DOHH2 (cell line): ENCODE results near the gene LIN28A.

Experiments
- H3F3A ChIP-seq: fragments of 200-600 bp; sonication (generic), shearing (Covaris generic); 2 replicates; pipeline ENCODE4 v1.6.0; 2016; ENCODE audit warnings: antibody characterized with exemption, mild to moderate bottlenecking; ENCODE audit not compliant: control insufficient read depth, insufficient read depth
- H3K27ac ChIP-seq: fragments of 200-600 bp; sonication (generic); 2 replicates; pipeline ENCODE4 v1.5.1; 2014; ENCODE audit warnings: low read depth, mild to moderate bottlenecking, low read length, moderate library complexity
- H3K27me3 ChIP-seq: fragments of 200-600 bp; sonication (generic); 2 replicates; pipeline ENCODE4 v1.6.1; 2014; ENCODE audit warnings: mild to moderate bottlenecking, low read length, mixed read lengths; ENCODE audit not compliant: control insufficient read depth
- H3K36me3 ChIP-seq: fragments of 200-600 bp; sonication (generic); 2 replicates; pipeline ENCODE4 v1.6.1; 2014; ENCODE audit warnings: mild to moderate bottlenecking, low read length, moderate library complexity, mixed read lengths; ENCODE audit not compliant: control insufficient read depth
- H3K4me1 ChIP-seq: fragments of 200-600 bp; sonication (generic); 2 replicates; pipeline ENCODE4 v1.6.1; 2014; ENCODE audit warnings: mild to moderate bottlenecking, low read length, mixed read lengths; ENCODE audit not compliant: control insufficient read depth
- H3K4me2 ChIP-seq: fragments of 200-600 bp; sonication (generic); 2 replicates; pipeline ENCODE4 v1.6.0; 2014; ENCODE audit warnings: mild to moderate bottlenecking, low read length, moderate library complexity
- H3K4me3 ChIP-seq: fragments of 200-600 bp; sonication (generic); 2 replicates; pipeline ENCODE4 v1.5.1; 2014; ENCODE audit warnings: mild to moderate bottlenecking, low read length, mixed read lengths
- H3K79me2 ChIP-seq: fragments of 200-600 bp; sonication (generic); 2 replicates; pipeline ENCODE4 v1.6.1; 2014; ENCODE audit warnings: mild to moderate bottlenecking, low read length, mixed read lengths; ENCODE audit not compliant: control insufficient read depth
- H3K9me2 ChIP-seq: fragments of 200-600 bp; sonication (generic); replicated peaks from 2 replicates; pipeline ENCODE4 v1.6.1; 2014; ENCODE audit warnings: mild to moderate bottlenecking, low read length, mixed read lengths; ENCODE audit not compliant: control insufficient read depth
- H3K9me3 ChIP-seq: fragments of 200-600 bp; sonication (generic); 2 replicates; pipeline ENCODE4 v1.6.1; 2014; ENCODE audit warnings: antibody characterized with exemption, low read length, mixed read lengths; ENCODE audit not compliant: control insufficient read depth, insufficient read depth
- H4K20me1 ChIP-seq: fragments of 200-600 bp; sonication (generic); 2 replicates; pipeline ENCODE4 v1.6.0; 2014; ENCODE audit warnings: low read depth, mild to moderate bottlenecking, antibody characterized with exemption, low read length, moderate library complexity; ENCODE audit not compliant: control insufficient read depth, insufficient read depth
- CTCF ChIP-seq: fragments of 200-600 bp; sonication (generic); IDR thresholded peaks from one replicate; pipeline ENCODE4 v1.5.1; 2014; ENCODE audit warnings: antibody characterized with exemption, mild to moderate bottlenecking, low read depth, low read length; ENCODE audit not compliant: poor library complexity, severe bottlenecking
- EZH2phosphoT487 ChIP-seq: fragments of 200-600 bp; sonication (generic); IDR thresholded peaks from 2 replicates; pipeline ENCODE4 v1.6.1; 2017; ENCODE audit warnings: borderline replicate concordance, mild to moderate bottlenecking, antibody characterized with exemption, low read length, moderate library complexity, mixed read lengths

Gene LIN28A

DNA sequence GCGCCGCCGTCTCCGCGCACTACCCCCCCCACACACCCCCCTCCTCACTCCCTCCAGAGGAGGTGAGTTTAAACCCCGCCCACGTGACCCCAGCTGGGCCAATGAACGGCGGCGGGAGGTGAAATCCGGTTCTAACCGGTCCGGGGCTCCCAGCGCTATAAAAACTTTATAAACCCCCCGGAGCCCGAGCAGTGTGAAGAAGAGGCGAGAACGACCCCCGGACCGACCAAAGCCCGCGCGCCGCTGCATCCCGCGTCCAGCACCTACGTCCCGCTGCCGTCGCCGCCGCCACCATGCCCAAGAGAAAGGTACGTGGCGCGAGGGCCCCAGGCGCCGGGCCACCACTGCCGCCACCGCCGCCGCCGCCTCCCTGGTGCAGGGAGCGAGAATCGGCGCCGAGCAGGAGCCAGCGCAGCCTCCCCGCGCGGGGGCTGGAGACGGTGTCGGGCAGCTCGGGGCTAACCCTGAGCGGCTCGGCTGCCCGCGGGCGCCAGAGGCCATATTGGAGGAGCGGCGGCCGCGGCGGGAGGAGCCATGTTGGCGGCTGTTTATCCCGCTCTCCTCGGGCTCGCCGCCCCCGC is 61.8 kb downstream of the LIN28A start, which contains the start of gene HMGN2:
TSS of gene HMGN2 (plus strand) at position 121 of the 581 bp plus-strand sequence. CDS start at position 294, 173 bp downstream.
- H3K4me1 ChIP-seq = peaks cover 53% of the 10 kb centered on the region
- no peaks in the 10 kb centered on the region for H3K9me3 ChIP-seq
- H3F3A ChIP-seq = peaks cover 49% of the 10 kb centered on the region
- H3K36me3 ChIP-seq = peaks cover 71% of the 10 kb centered on the region
- H3K4me3 ChIP-seq = peak within 1 kb of the TSS; percentile 96
- H3K27me3 ChIP-seq = no peaks in the 10 kb centered on the region
- H3K79me2 ChIP-seq = peaks cover 30% of the 10 kb centered on the region
- no peak for TF ChIP-seq CTCF
- H3K4me2 ChIP-seq = peak within 1 kb of the TSS; percentile 99
- peaks cover 25% of the 10 kb centered on the region for H4K20me1 ChIP-seq
- H3K27ac ChIP-seq = peak within 1 kb of the TSS; percentile 94
- no peaks in the 10 kb centered on the region for H3K9me2 ChIP-seq

DNA sequence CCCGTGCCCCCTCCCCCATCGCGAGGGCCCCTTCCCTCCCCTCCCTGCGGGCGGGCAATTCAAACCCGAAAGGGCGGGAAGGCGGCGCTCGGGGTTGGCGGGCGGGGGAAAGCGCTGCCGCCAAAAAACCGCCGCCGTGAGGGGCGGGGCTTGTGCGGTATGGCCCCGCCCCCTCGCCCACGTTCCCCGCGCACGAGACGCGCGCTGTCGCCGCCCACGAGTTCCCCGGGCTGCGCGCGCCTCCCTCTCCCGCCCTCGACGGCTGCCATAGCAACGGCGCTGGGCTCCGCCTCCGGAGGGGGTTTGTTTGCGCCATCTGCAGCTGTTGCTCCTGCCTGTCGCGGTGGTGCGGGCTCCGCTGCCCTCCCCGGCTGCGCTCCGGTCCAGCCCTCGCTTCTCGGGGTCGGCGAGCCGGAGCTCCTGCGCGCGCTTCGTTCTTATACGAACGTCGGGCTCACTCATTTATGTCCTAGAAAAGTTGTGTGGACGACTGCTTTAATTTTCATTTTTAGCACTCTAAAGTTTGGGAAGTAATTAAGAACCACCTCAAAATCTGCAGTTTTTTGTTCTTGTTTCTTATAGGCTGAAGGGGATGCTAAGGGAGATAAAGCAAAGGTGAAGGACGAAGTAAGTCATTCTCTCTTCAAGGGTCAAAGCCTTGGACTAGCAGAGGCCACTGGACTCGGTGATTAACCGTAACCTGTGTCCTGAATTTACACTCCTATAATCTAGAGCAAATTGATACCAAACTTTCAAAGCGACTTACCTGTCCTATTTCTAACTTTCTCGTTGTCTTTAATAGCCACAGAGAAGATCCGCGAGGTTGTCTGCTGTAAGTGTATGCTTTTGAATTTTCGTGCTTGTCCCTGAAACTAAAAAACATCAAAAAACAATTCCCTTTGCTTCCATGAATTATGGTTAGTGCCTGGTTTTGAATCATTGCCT is 62.6 kb downstream of the LIN28A start:
- H3K4me1 ChIP-seq = peaks cover 53% of the 10 kb centered on the region
- peak overlapping the region; percentile 99 for H3K4me2 ChIP-seq
- H3K9me3 ChIP-seq = no peaks in the 10 kb centered on the region
- peaks cover 68% of the 10 kb centered on the region for H3K36me3 ChIP-seq
- no peaks in the 10 kb centered on the region for H3K27me3 ChIP-seq
- H3F3A ChIP-seq = peaks cover 57% of the 10 kb centered on the region
- peak overlapping the region; percentile 94 for H3K27ac ChIP-seq
- H3K4me3 ChIP-seq = peak overlapping the region; percentile 96
- no peak for TF ChIP-seq EZH2phosphoT487
- no peak for TF ChIP-seq CTCF
- no peaks in the 10 kb centered on the region for H3K9me2 ChIP-seq
- H4K20me1 ChIP-seq = peaks cover 25% of the 10 kb centered on the region
- H3K79me2 ChIP-seq = peaks cover 30% of the 10 kb centered on the region

DNA sequence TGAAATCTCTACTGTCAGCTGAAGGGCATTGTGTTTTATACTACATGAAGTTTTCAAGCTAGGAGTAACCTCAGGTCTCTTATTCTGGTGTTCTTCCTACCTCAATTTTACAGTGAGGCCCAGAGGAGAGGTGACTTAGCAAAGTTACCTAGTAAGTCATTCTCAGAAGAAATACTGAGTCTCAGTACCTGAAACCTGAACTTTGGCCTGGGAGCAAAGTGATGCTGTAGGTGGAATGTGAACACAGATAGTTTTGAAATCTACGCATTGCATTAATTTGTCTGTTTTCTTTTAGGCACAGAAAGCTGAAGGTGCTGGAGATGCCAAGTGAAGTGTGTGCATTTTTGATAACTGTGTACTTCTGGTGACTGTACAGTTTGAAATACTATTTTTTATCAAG is 64.2 kb downstream of the LIN28A start:
- Histone ChIP-seq H3K4me2 (peak overlapping the region; percentile 84), H3K27me3 (no peaks in the 10 kb centered on the region), H3K4me3 (peak overlapping the region; percentile 96), H4K20me1 (peaks cover 25% of the 10 kb centered on the region), H3K9me3 (no peaks in the 10 kb centered on the region), H3K36me3 (peaks cover 54% of the 10 kb centered on the region), H3K4me1 (peaks cover 52% of the 10 kb centered on the region), H3K79me2 (peaks cover 30% of the 10 kb centered on the region), H3K9me2 (no peaks in the 10 kb centered on the region), H3F3A (peaks cover 61% of the 10 kb centered on the region), H3K27ac (no peak overlapping the region)
- TF ChIP-seq EZH2phosphoT487 = no peak

DNA sequence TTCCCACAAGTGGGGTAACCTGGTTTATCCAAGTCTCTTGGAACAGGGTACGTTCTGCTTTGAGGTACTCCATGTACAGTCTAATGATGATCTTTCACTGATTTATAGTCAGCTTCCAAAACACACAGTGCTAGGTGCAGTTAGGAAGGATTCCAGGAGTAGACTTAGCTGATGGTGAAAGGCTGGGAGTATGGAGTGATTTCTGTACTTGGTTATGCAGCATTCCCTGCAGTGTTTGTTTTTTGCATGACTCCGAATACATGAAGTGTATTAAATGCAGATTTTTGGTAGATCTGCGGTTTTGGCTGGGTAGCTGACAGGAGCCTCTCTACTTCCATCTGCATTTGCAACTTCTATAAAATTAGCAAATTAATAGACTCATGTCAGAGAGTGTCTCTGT is 65.4 kb downstream of the LIN28A start:
- Histone ChIP-seq H3K36me3 (peaks cover 52% of the 10 kb centered on the region), H3F3A (peaks cover 55% of the 10 kb centered on the region), H3K4me3 (no peak overlapping the region), H3K79me2 (peaks cover 30% of the 10 kb centered on the region), H3K27ac (no peak overlapping the region; the same call in 1 of the 2 replicates), H3K9me2 (no peaks in the 10 kb centered on the region), H3K27me3 (no peaks in the 10 kb centered on the region), H3K4me2 (no peak overlapping the region), H4K20me1 (peaks cover 25% of the 10 kb centered on the region), H3K9me3 (no peaks in the 10 kb centered on the region), H3K4me1 (peaks cover 40% of the 10 kb centered on the region)
- TF ChIP-seq EZH2phosphoT487 (no peak), CTCF (no peak)
